HG03378 (cell line): ENCODE data around the gene ARRDC2.
"Not testable (repeated sequence)": the region's sequence is repeated elsewhere in the genome, so short reads cannot be mapped to it uniquely, and the experiment has no call there.

ENCODE experiments used
- ATAC-seq: cut with Tn5 transposase; IDR thresholded peaks from one replicate; pipeline ENCODE4 v1.9.1; 2021; ENCODE audit warnings: mild to moderate bottlenecking, moderate library complexity; ENCODE audit not compliant: unreplicated experiment

Gene ARRDC2

DNA sequence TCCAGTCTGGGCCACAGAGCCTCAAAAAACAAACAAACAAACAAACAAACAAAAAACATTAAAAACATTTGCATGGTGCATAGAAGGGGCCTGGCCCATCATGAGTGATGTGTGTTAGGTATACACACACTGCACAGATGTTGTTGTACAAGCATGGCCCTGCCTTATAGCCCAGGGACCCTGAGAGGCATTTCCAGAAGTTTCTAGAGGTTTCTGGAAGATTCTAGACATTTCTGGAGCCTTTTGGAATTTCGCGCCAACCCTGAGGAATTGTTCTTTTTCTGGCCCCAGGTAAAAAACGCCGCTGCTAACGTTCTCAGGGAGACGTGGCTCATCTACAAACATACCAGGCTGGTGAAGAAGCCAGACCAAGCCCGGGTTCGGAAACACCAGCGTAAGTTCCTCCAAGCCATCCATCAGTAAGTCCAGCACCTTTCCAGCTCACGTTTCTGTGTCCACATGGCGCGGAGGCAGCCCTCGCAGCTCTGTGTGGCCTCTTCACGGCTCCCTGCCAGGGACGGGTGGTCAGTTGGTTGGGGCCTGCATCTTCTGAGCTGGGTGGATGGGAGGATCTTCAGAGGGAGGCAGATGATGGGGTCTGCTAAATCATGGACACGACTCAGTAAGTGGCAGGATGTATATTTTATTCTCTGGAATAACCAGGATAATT is 18.4 kb upstream of the ARRDC2 start:
- ATAC-seq: no peak

DNA sequence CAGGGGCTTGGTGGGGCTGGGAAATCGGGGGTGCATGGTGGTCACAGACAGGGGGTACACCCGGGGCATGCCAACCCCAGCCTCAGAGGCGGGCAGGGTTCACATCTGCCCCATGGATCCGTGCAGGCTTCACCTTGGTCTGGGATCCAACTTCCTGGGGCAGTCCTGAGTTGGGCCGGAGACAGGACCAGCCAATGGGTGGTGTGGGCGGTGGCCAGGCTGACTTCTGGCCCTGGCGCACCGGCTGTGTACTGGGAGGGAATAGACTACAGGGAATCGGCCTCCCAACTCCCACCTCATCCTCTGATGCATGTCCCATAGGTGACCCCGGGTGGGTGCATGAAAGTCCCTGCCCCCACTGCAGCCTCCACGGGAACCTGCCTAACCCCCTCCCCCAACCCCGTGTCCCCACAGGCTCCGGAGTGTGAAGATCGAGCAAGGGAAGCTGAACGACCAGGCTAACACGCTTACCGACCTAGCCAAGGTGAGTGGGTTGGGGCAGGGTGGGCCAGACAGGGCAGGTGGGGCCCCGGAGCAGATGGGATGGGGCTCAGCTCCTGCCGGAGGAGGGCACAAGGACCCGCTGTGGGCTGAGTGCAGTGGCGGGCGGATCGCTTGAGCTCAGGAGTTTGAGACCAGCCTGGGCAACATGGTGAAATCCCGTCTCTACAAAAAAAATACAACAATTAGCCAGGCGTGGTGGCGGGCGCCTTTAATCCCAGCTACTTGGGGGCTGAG is 14.7 kb upstream of the ARRDC2 start:
- ATAC-seq: no peak

DNA sequence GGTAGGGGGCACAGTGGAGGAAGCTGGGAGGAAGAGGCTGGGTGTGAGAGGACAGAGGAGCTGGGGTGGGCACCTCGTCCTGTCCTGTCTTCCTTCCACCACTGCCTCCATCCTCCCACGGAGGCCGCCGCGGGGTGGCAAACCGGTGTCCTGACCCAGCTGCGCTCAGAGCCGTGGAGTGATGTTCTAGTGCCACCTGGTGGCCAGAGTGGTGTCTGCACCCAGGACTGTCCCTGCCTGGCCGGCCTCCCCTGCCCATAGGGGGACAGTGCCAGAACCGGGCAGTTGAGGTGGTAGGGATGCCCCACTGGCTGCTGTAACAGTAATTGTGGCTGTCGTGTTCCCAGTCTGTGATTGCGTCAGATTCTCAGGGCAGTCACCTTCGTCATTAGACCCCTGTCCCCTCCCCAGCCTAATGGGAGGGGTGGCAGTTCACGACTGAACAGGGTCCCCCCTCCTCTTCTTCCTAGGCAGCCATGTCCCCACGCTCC is 11.1 kb upstream of the ARRDC2 start:
- no peak for ATAC-seq

DNA sequence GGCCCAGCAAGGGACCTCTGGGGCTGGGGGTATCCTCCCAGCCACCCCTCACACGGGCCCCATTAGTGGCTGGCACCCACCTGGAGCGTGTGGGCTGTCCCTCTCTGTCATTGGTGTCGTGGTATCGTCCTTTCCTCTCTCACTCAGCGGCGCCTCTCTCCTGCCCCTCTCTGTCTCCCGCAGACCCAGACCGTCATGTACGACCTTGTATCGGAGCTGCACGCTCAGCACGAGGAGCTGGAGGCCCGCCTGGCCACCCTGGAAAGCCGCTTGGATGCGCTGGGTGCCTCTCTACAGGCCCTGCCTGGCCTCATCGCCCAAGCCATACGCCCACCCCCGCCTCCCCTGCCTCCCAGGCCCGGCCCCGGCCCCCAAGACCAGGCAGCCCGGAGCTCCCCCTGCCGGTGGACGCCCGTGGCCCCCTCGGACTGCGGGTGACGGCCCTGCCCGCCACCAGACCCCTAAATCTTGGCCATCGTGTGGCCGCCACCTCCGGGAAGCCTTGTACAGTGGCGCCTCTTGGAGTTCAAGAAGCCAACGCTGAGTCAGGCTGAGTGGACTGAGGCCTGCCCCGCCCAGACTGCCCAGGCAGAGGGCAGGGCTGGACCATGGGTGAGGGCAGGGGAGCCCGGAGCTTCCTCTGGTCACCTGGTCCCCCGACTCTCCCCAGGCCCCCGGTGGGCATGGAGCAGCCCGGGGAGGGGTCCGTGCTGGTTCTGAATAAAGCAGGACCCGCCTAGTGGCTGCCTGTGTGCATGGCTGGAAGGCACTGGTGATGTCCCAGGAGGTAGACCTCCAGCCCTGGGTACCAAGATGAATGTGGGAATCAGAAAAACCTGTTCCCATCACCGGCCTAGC is 9.8 kb upstream of the ARRDC2 start:
- no peak for ATAC-seq

DNA sequence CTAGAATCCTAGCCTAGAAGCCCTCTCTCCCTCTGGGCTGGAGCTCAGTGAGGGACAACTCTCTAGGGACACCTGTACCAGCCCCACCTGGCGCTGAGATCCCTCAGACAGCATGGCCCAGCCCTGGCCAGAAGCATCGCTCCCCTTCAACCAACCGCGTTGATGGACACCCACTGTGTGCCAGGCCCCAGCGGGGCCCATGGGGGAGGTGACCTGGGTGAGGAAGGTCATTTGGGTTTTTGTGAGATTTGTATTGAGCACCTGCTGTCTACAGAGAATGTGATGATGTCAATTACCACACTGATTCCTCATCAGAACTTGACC is 9.2 kb upstream of the ARRDC2 start:
- no peak for ATAC-seq

DNA sequence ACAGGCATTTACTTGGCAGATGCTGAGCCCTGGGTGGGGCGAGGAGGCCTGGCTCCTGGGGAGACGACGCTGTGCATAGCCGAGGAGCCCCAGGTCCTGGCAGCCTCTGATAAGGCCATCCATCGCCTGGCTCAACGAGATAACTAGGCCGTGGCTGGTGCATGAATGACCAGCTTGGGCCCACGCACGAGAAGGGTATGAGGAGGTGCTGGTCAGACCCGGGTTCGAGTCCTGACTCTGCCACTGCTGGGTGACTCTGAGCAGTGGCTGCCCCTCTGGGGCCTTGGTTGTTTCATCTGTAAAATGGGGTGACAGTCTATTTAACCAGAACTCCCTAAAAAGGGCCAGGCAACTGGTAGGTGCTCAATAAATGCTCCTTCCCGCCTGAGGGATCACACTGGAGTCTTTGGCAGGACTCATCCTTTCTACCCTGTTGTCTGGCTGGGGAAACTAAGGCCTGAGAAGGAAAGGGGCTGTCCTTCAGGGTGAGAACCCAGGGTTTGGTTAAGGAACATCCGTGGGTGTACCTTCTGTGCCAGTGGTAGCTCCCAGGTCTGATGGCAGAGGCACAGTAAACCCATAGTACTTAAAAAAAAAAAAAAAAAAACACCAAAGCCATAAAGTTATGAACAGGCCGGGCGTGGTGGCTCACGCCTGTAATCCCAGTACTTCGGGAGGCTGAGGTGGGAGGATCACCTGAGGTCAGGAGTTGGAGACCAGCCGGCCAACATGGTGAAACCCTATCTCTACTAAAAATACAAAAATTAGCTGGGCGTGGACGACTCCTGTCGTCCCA is 8.1 kb upstream of the ARRDC2 start:
- ATAC-seq: no peak

DNA sequence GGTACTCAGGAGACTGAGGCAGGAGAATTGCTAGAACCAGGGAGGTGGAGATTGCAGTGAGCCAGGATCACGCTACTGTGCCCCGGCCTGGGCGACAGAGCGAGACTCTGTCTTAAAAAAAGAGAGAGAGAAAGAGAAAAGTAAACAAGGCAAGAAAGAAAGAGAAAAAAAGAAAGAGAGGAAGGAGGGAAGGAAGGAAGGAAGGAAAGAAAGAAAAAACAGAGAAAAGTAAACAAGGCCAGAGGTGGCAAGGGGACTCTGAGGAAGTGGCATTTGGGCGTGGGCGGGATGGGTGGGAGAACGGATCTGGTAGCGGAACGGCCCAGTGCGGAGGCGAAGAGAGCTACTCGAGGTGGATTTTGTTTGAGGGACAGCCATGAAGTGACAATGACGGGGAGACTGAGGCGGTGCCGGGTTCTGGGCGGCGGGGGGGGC is 7.5 kb upstream of the ARRDC2 start:
- ATAC-seq: no peak

DNA sequence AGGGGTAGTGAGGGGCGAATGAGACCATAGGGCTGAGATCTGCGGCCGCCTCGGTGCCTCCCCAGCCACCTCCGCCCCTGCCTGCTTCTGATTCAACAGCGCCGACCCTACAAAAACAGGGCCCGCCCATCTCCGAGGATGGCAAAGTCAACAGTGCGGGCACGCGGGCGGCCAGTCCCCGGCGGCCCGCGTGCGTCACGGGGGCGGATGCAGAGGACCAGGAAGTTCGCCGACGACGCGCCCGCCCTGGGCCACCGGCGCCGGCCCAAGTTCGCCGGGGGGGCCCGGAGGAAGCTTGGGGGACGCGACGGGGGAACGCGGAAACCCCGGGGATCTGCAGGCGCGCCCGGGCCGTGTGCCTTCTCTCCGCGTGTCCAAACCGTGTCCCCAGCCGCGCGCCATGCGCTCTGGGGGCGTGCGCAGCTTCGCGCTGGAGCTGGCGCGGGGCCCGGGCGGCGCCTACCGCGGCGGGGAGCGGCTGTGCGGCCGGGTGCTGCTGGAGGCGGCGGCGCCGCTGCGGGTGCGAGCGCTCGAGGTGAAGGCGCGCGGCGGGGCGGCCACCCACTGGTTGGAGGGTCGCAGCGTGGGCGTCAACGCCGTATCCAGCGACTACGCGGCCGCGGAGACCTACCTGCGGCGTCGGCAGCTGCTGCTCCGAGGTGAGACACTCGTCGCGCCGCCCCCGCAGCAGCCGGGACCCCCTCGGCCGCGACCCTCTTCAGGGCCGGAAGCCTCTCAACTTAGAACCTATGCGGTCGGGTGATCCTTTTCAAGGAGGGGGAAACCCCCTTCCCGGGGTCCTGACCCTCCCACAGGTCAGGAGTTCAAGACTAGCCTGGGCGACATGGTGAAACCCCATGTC is 6.8 kb upstream of the ARRDC2 start:
- ATAC-seq: no peak

DNA sequence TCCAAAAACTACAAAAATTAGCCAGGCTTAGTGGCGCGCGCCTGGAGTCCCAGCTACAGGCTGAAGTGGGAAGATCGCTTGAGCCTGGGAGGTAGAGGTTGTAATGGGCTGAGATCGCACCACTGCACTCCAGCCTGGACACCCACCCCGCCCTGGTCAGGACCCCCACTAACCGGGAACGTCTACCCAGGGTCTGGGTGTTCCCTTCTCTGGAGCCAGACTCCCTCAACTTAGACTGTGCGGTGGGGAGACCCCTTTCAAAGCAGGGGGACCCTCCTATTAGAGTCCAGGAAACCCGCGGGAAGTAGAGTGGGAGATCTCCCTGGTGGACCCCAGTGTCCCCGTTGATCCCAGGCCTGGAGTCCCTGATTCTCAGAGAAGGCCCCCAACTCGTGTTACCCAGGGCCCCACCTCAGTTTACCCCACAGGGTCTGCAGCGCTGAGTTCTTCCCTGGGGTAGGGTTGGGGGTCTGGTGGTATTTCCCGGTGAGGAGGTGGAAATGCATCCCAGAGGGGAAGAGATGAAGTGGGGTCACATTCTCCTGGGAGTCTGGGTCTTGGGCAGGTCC is 6.1 kb upstream of the ARRDC2 start:
- no peak for ATAC-seq

DNA sequence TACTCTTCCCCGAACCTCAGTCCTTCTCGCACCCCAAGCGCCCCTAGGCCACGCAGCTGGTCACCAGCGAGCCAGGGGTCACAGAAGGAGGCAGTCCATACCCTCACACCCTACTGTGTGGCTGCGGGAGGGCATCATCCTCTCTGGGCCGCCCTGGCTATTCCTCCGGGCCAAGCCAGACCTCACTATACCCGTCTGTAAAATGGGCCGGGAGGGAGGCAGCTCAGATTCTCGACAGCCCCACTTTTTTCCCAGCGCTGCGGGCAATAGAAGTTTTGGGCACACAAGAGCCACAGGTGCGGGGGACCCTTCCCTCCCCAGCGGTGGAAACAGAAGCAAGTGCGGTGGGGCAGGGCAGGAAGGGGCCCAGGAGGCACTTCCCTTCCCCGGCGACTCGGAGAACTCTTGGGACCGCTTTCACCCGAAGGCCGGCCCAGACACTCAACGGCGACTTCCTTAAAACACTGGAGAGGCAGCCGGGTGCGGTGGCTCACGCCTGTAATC is 5.6 kb upstream of the ARRDC2 start:
- no peak for ATAC-seq

DNA sequence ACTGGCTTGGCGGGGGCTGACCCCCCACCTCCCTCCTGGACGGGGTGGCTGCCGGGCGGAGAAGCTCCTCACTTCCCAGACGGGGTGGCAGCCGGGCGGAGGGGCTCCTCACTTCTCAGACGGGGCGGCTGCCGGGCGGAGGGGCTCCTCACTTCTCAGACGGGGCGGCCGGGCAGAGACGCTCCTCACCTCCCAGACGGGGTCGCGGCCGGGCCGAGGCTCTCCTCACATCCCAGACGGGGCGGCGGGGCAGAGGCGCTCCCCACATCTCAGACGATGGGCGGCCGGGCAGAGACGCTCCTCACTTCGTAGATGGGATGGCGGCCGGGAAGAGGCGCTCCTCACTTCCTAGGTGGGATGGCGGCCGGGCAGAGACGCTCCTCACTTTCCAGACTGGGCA is 2.2 kb upstream of the ARRDC2 start:
- ATAC-seq: not testable (repeated sequence)

DNA sequence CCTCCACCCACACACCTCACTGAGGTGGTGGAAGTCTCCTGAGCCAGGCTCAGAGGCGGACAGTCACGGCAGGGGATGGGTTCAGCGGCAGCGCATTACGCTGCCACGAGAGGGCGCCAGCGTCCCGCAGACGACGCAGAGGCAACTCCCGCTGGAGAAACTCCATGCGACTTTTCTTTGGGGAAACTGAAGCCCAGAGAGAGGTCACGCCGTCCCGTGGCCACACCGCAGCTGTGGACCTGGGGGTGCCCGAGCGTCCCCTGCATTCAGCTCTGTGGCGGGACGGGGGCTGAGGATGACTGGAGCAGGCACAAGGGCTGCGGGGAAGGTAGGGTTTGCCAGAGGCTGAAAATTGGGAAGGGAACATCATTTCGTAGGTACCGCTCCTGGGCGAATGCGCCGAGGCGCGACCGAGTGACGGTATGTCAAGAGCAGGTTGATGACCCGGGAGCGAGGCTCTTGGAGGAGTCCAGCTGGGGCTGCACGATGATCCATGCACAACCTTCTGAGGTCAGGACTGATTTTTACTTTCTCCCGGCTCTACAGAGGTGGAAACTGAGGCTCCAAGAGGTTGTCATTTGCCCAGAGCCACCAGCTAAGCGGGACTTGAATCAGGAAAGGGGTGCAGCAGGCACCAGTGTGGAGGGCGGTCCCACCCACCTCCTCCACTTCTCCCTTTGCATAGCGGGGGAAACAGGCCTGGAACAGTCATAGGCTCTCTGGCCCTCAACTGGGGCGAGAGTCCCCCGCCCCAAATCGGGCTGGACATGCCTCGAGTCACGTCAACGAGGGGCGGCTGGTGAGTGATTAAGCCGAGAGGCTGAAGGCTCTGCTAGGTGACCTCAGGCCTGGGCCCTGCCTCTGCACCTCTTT is 690 bp upstream of the ARRDC2 start:
- ATAC-seq: peak; percentile 47

DNA sequence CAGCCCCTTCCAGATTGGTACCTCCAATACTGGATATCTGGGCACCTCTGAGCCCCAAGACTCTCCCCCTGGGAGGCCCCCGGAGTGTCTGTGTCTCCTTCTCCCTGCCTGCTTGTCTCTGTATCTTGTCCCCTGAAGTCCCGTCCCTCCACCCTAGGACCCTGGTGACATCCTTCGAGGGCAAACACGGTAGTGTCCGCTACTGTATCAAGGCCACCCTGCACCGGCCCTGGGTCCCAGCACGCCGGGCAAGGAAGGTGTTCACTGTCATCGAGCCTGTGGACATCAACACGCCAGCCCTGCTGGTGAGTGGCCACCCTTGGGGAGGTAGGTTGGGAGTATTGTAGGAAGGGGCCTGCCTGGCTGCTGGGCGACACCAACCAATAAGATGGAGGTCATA is 844 bp downstream of the ARRDC2 start:
- no peak for ATAC-seq

DNA sequence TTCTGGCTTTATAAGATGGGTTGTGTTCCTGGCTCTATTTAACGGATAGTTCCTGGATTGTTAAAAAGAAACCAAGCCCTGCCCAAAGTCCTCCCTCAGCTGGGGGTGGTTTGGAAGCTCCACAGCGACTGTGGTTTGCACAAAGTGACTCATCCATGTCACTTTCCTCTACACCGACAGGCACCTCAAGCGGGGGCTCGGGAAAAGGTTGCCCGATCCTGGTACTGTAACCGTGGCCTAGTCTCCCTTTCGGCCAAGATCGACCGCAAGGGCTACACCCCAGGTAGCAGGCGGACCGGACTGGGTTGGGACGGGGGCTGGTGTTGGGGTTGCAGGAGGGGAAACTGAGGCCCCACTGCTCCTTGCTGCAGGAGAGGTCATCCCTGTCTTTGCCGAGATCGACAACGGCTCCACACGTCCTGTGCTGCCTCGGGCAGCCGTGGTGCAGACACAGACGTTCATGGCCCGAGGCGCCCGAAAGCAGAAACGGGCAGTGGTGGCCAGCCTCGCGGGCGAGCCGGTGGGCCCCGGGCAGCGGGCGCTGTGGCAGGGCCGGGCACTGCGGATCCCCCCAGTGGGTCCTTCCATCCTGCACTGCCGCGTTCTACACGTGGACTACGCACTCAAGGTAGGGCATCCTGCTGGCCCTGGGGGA is 1.6 kb downstream of the ARRDC2 start:
- ATAC-seq: no peak

DNA sequence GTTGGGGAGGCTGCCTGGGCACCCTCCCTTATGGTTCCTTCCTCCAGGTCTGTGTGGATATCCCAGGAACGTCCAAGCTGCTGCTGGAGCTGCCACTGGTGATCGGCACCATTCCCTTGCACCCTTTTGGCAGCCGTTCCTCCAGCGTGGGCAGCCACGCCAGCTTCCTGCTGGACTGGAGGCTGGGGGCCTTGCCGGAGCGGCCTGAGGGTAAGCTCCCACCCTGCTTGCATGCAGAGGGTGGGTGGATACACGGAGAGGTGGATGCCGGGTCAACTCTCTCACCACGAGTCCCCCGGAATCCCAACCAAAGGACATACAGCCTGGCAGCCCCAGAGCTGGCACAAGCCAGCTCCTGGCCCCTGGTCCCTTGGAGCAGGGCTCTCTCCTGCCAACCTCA is 2.2 kb downstream of the ARRDC2 start:
- ATAC-seq: no peak

DNA sequence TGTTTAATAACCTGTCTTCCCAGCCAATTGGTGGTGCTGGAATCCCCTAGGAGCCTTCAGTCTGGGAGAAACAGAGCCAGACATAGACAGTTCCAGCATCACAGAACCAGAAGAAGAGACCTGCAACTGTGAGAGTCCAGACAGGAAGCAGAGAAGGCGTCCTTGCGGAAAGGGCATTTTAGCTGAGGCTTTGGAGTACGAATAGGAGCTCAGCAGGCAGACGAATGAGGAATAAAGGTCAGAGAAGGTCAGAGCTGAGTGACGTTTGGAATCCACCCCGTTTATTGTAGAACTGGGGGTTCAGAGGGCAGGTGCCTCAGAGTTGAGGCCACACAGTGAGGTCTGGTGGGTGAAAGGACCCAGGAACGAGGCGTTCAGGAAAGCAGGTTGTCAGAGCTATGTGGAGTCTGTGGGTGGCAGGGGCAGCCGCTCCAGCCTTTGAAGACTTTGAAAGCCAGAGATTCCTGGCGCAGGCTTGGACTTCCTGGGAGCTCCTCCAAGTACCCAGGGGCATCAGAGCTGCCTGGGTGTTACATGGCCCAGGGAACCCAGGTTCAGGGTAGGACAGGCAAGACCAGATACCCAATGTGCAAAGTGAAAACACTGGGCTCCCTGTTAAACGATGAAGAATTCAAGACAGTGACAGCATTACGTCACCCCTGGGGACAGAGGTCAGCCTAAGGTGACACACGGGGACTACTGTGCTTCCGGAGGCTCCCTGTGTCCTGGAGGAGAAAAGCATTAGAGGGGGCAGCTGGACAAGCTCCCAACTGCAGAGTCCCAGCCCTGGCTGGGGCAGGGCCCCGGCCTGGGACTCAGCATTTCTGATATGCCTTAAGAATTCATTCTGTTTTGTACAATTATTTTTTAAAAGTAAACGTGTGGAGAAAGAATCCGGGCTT is 5.5 kb downstream of the ARRDC2 start:
- no peak for ATAC-seq

DNA sequence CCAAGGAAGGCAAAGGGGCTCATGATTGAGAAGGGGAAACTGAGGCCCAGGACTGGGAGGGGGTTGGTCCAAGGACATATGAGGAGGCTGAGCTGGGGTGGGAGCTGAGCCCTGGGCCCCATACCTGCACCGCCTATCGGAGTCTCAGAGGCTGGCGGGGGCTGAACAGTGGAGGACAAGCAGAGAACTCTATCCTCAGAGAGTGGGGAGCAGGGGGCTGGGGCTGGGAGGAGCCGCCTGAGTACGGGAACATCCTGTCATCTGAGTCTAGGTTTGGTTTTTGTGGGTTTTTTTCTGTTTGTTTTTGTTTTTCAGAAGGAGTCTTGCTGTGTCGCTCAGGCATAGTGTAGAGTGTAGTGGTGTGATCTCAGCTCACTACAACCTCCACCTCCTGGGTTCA is 6.2 kb downstream of the ARRDC2 start:
- no peak for ATAC-seq
